Transverse colon (tissue), 4 donors: ENCODE measurements around the gene CCDC112.

Experiments used
- POLR2AphosphoS5 ChIP-seq, 3 donors: sonication (generic); formaldehyde crosslinking; IDR thresholded peaks; one replicate each; pipeline ENCODE4 v1.6.1; 2016; ENCODE audit warnings: antibody characterized with exemption in 3 of 3
- TF ChIP-seq, protein P1 (sequence below), 5 experiments: fragments of 200-600 bp in 3 of 5; fragments of 450-650 bp in 2 of 5; sonication (generic) in 3 of 5; IDR thresholded peaks; 1 replicate in 2 of 5; 2 replicates in 3 of 5; pipeline ENCODE4 v1.5.1; 2016 to 2017; ENCODE audit warnings: antibody characterized with exemption in 5 of 5, inconsistent platforms in 3 of 5, mild to moderate bottlenecking in 2 of 5, moderate library complexity in 1 of 5

DNA sequence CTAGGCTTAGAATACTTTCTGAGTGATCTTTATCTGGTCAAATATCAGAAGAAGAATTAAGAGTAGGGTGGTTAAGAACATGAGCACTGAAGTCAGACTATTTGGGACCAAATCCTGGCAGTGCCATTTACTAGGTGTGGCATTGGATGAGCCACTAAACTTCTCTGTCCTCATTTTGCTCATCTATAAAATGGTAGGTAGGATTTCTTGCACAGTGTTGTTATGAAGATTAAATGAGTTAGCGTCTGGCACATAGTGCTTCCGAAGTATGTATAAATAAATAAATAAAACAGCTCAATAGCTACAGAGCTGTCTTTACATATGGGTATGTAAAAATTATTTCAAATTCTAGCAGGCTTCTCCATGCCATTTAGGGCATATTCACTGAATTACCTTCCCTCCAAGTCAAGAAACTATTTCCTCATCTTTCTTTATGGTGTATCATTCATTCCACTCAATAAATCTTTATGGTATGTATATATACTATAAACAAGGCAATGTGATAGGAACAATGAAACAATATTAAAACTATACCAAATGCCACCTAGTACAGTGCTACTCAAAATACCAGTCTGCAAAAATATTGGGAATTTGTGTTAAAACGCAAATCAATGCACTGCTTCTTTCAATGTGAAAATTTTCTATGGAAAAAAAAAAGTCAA lies 24.0 kb downstream of the CCDC112 start:
- TF ChIP-seq, protein P1, sequence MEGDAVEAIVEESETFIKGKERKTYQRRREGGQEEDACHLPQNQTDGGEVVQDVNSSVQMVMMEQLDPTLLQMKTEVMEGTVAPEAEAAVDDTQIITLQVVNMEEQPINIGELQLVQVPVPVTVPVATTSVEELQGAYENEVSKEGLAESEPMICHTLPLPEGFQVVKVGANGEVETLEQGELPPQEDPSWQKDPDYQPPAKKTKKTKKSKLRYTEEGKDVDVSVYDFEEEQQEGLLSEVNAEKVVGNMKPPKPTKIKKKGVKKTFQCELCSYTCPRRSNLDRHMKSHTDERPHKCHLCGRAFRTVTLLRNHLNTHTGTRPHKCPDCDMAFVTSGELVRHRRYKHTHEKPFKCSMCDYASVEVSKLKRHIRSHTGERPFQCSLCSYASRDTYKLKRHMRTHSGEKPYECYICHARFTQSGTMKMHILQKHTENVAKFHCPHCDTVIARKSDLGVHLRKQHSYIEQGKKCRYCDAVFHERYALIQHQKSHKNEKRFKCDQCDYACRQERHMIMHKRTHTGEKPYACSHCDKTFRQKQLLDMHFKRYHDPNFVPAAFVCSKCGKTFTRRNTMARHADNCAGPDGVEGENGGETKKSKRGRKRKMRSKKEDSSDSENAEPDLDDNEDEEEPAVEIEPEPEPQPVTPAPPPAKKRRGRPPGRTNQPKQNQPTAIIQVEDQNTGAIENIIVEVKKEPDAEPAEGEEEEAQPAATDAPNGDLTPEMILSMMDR (IDR thresholded peaks at IDR 0.05), result no peak
- TF ChIP-seq POLR2AphosphoS5 (IDR thresholded peaks at IDR 0.05), result no peak
